Measurements from ENCODE around the gene DNAJB13.

DNAJB13 gene

GRCh38 chr11:73956876-73957653 is 6.2 kb downstream of the DNAJB13 start:
- no peaks in the 10 kb centered on the region for H3K27me3 ChIP-seq (ENCODE audit: control insufficient read depth, insufficient read depth, low read length)
- no peaks in the 10 kb centered on the region for H3K9me3 ChIP-seq (ENCODE audit: control insufficient read depth, low read depth, low read length)
- H3K4me1 ChIP-seq (ENCODE audit: control insufficient read depth, low read depth, low read length): no peaks in the 10 kb centered on the region
- no peak overlapping the region for H3K9ac ChIP-seq (ENCODE audit: low read length)
- no peak overlapping the region for H3K27ac ChIP-seq (ENCODE audit: low read length)
- H3K36me3 ChIP-seq (ENCODE audit: control insufficient read depth, low read depth, low read length): no peaks in the 10 kb centered on the region
- no peak overlapping the region for H3K4me3 ChIP-seq (ENCODE audit: low read length)

GRCh38 chr11:73957654-73958361 is 7.0 kb downstream of the DNAJB13 start:
- no peak overlapping the region for H3K4me3 ChIP-seq (ENCODE audit: low read length)
- no peaks in the 10 kb centered on the region for H3K36me3 ChIP-seq (ENCODE audit: control insufficient read depth, low read depth, low read length)
- no peak overlapping the region for H3K27ac ChIP-seq (ENCODE audit: low read length)
- H3K9me3 ChIP-seq (ENCODE audit: control insufficient read depth, low read depth, low read length): no peaks in the 10 kb centered on the region
- H3K4me1 ChIP-seq (ENCODE audit: control insufficient read depth, low read depth, low read length): no peaks in the 10 kb centered on the region
- H3K27me3 ChIP-seq (ENCODE audit: control insufficient read depth, insufficient read depth, low read length): no peaks in the 10 kb centered on the region
- H3K9ac ChIP-seq (ENCODE audit: low read length): no peak overlapping the region

- Histone ChIP-seq H3K9me3 (ENCODE audit: control insufficient read depth, low read depth, low read length) (no peaks in the 10 kb centered on the region), H3K27me3 (ENCODE audit: control insufficient read depth, insufficient read depth, low read length) (no peaks in the 10 kb centered on the region), H3K9ac (ENCODE audit: low read length) (no peak overlapping the region), H3K4me1 (ENCODE audit: control insufficient read depth, low read depth, low read length) (no peaks in the 10 kb centered on the region), H3K27ac (ENCODE audit: low read length) (no peak overlapping the region), H3K4me3 (ENCODE audit: low read length) (no peak overlapping the region), H3K36me3 (ENCODE audit: control insufficient read depth, low read depth, low read length) (no peaks in the 10 kb centered on the region)
Observed at GRCh38 chr11:73958521-73959141, 7.8 kb downstream of the DNAJB13 start.

DNA sequence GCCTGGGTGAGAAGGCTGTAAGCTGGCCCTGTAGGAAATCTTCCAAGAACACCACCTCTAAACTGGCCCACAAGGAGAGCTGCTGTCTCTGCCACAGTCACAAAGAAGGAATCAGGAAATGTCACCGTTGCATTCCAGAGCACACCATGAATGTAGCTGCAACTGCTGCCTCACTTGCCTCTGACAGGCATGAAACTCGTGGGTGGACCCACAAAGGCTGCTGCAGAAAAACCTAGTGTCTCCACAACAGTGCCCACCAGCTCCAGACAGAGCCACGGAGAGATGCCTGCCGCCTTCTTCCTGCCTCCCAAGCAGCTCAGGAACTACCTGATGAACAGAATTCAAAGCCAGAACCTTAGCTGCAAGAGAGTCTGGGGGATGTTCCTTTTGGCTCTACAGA is 10.5 kb downstream of the DNAJB13 start:
- no peaks in the 10 kb centered on the region for H3K36me3 ChIP-seq (ENCODE audit: control insufficient read depth, low read depth, low read length)

DNA sequence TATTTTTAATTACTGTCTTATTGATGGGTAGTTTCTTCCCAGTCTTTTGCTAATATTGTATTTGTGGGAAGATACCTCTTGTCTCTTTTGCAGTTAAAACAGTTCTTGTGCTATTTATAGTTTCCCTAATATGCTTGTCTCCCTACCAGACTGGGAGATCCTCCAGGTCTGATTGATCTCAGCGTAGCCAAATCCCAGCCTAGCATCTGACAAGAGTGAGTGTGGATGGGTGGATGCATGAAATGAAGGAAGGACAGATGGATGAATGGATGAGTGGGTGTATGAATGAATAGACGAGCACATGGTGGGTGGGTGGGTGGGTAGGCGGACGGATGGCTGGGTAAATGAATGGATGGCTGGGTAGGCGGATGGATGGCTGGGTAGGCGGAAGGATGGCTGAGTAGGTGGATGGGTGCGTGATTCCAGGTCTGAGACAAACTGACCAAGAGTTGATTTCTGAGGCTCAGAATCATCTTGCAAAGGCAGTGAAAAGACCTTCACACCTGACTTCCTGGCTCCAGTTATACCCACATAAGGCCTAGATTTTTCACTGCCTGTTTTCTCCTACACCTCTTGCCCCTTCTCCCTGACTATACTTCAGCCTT is 11.4 kb downstream of the DNAJB13 start:
- Histone ChIP-seq H3K36me3 (ENCODE audit: control insufficient read depth, low read depth, low read length) (no peaks in the 10 kb centered on the region), H3K4me3 (ENCODE audit: low read length) (no peak overlapping the region), H3K9me3 (ENCODE audit: control insufficient read depth, low read depth, low read length) (no peaks in the 10 kb centered on the region), H3K27ac (ENCODE audit: low read length) (no peak overlapping the region), H3K9ac (ENCODE audit: low read length) (no peak overlapping the region), H3K4me1 (ENCODE audit: control insufficient read depth, low read depth, low read length) (no peaks in the 10 kb centered on the region), H3K27me3 (ENCODE audit: control insufficient read depth, insufficient read depth, low read length) (no peaks in the 10 kb centered on the region)

More for the DNA sequence above, 10.5 kb downstream of the DNAJB13 start:
- Histone ChIP-seq H3K27me3 (ENCODE audit: control insufficient read depth, insufficient read depth, low read length) (no peaks in the 10 kb centered on the region), H3K4me1 (ENCODE audit: control insufficient read depth, low read depth, low read length) (no peaks in the 10 kb centered on the region), H3K9ac (ENCODE audit: low read length) (no peak overlapping the region), H3K9me3 (ENCODE audit: control insufficient read depth, low read depth, low read length) (no peaks in the 10 kb centered on the region), H3K27ac (ENCODE audit: low read length) (no peak overlapping the region), H3K4me3 (ENCODE audit: low read length) (no peak overlapping the region)

DNA sequence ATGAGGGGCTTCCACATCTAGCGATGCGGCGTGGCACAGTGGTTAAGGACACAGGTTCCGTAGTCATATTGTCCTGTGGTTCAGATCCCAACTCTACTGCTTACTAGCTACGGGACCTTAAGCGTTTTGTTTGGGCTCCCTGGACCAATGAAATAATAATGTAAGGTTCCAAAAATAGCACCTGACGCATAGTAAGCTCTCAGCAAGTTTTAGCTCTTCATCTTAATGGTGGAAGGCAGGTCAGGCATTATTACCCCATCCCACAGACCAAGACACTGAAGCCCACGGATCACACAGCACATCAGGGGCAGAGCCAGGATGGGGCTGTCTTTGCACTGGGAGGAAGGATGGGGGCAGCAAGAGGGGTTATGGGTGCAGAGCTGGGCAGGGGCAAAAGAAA is 13.0 kb downstream of the DNAJB13 start:
- Histone ChIP-seq H3K9ac (ENCODE audit: low read length) (no peak overlapping the region), H3K27ac (ENCODE audit: low read length) (no peak overlapping the region), H3K9me3 (ENCODE audit: control insufficient read depth, low read depth, low read length) (no peaks in the 10 kb centered on the region), H3K27me3 (ENCODE audit: control insufficient read depth, insufficient read depth, low read length) (no peaks in the 10 kb centered on the region), H3K4me3 (ENCODE audit: low read length) (no peak overlapping the region), H3K4me1 (ENCODE audit: control insufficient read depth, low read depth, low read length) (no peaks in the 10 kb centered on the region), H3K36me3 (ENCODE audit: control insufficient read depth, low read depth, low read length) (no peaks in the 10 kb centered on the region)

GRCh38 chr11:73965076-73965763 is 14.4 kb downstream of the DNAJB13 start:
- no peaks in the 10 kb centered on the region for H3K9me3 ChIP-seq (ENCODE audit: control insufficient read depth, low read depth, low read length)
- H3K4me1 ChIP-seq (ENCODE audit: control insufficient read depth, low read depth, low read length): no peaks in the 10 kb centered on the region
- no peaks in the 10 kb centered on the region for H3K36me3 ChIP-seq (ENCODE audit: control insufficient read depth, low read depth, low read length)
- no peak overlapping the region for H3K27ac ChIP-seq (ENCODE audit: low read length)
- H3K27me3 ChIP-seq (ENCODE audit: control insufficient read depth, insufficient read depth, low read length): no peaks in the 10 kb centered on the region
- no peak overlapping the region for H3K4me3 ChIP-seq (ENCODE audit: low read length)
- no peak overlapping the region for H3K9ac ChIP-seq (ENCODE audit: low read length)

DNA sequence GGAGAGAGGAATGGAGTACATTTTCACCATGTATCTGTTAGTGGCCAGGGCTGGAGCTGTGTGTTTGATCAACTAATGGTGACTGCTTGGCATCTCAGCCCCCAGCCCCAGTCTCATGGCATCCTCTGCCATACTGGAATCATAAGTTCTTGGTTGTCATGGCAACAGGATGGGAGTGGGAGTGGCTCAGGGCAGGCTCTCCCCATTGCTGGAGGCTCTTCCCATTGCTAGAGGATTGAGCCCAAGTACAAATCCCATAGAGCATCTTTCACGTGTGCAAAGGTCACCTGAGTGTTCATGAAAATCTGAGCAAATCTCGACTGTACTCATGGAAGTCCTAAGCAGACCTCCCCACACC is 14.9 kb downstream of the DNAJB13 start:
- no peaks in the 10 kb centered on the region for H3K4me1 ChIP-seq (ENCODE audit: control insufficient read depth, low read depth, low read length)
- H3K9ac ChIP-seq (ENCODE audit: low read length): no peak overlapping the region
- H3K27ac ChIP-seq (ENCODE audit: low read length): no peak overlapping the region
- no peaks in the 10 kb centered on the region for H3K36me3 ChIP-seq (ENCODE audit: control insufficient read depth, low read depth, low read length)
- no peak overlapping the region for H3K4me3 ChIP-seq (ENCODE audit: low read length)
- no peaks in the 10 kb centered on the region for H3K27me3 ChIP-seq (ENCODE audit: control insufficient read depth, insufficient read depth, low read length)
- H3K9me3 ChIP-seq (ENCODE audit: control insufficient read depth, low read depth, low read length): no peaks in the 10 kb centered on the region

GRCh38 chr11:73968356-73968966 is 17.6 kb downstream of the DNAJB13 start:
- no peak overlapping the region for H3K4me3 ChIP-seq (ENCODE audit: low read length)

DNA sequence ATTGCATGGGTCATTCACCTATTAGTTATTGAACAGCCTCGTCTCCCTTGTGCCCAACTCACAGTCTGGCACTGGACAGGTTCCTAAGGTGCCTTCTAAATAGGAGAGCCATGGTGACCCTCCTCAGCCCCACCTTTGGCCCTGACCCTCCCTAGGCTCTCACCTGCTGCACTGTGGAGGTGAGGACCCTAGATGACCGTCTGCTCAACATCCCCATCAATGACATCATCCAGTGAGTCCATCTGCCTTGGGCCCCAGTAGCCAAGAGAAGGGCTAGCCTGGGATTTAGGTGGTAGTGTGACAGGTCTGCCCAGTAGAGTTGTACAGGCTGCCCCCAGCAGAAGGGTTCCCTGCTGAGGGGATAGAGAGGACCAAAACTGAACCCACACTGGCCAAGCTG is 18.3 kb downstream of the DNAJB13 start:
- H3K27me3 ChIP-seq (ENCODE audit: control insufficient read depth, insufficient read depth, low read length): no peaks in the 10 kb centered on the region
- no peak overlapping the region for H3K4me3 ChIP-seq (ENCODE audit: low read length)
- H3K27ac ChIP-seq (ENCODE audit: low read length): no peak overlapping the region
- H3K9ac ChIP-seq (ENCODE audit: low read length): no peak overlapping the region
- no peaks in the 10 kb centered on the region for H3K4me1 ChIP-seq (ENCODE audit: control insufficient read depth, low read depth, low read length)
- H3K9me3 ChIP-seq (ENCODE audit: control insufficient read depth, low read depth, low read length): no peaks in the 10 kb centered on the region
- no peaks in the 10 kb centered on the region for H3K36me3 ChIP-seq (ENCODE audit: control insufficient read depth, low read depth, low read length)

More at GRCh38 chr11:73968356-73968966, 17.6 kb downstream of the DNAJB13 start:
- H3K9me3 ChIP-seq (ENCODE audit: control insufficient read depth, low read depth, low read length): no peaks in the 10 kb centered on the region
- no peak overlapping the region for H3K9ac ChIP-seq (ENCODE audit: low read length)
- H3K4me1 ChIP-seq (ENCODE audit: control insufficient read depth, low read depth, low read length): no peaks in the 10 kb centered on the region
- H3K27me3 ChIP-seq (ENCODE audit: control insufficient read depth, insufficient read depth, low read length): no peaks in the 10 kb centered on the region
- H3K36me3 ChIP-seq (ENCODE audit: control insufficient read depth, low read depth, low read length): no peaks in the 10 kb centered on the region
- H3K27ac ChIP-seq (ENCODE audit: low read length): no peak overlapping the region

Data from iPS-18a (cell line).